ENCODE data around the gene GRIP2.

GRCh38 chr3:14470461-14470860 is 69.7 kb downstream of the GRIP2 start:
- TF ChIP-seq CTCF (conservative IDR thresholded peaks at IDR 0.05; ENCODE audit: low read length) (no peak), EZH2phosphoT487 (IDR thresholded peaks at IDR 0.05; ENCODE audit: borderline replicate concordance, low read depth, low read length) (no peak)

Data from OCI-LY7 (cell line).